HEK293 (cell line): ENCODE data around the gene HMGN2.

Source experiments
- CTCF ChIP-seq: fragments of 450-650 bp; formaldehyde crosslinking; IDR thresholded peaks from 2 replicates; pipeline ENCODE4 v1.5.1; 2016; ENCODE audit warnings: missing biosample characterization, missing genetic modification characterization
- ZNF23 ChIP-seq: fragments of 450-650 bp; formaldehyde crosslinking; IDR thresholded peaks from 2 replicates; pipeline ENCODE4 v1.5.1; 2016; ENCODE audit warnings: missing biosample characterization, missing genetic modification characterization, borderline replicate concordance

GRCh38 chr1:26516987-26517765, 44.9 kb downstream of the HMGN2 start:
- TF ChIP-seq CTCF (tag by site-specific recombination) (no peak), ZNF23 (tag by site-specific recombination) (no peak)
